K562 (cell line): ENCODE results near the gene SERPINA5. TPM values are rescaled to one million over a fixed set of nuclear protein-coding genes. Genes with fewer than 3 reads are reported as not detected.

Experiments
- ATAC-seq: fragments of 200-7000 bp; cut with Tn5 transposase; 3 replicates; pipeline ENCODE4 v1.9.1; 2020; ENCODE audit warnings: moderate library complexity
- BruUV-seq: library from RNA; stranded (reverse); fragments of 400-500 nt; replicated peaks from 2 replicates; lab custom pipeline; 2021; lab: Mats Ljungman, UMichigan
- CTCF ChIA-PET: fragments of 300-600 bp; formaldehyde crosslinking; extraction: SDS; loops from one replicate; lab custom pipeline; 2021; ENCODE audit warnings: low intra/inter-chr PET ratio; lab: Yijun Ruan, JAX
- POLR2A ChIA-PET: fragments of 300-600, 350-650 bp; sonication (Branson Sonifier 250); formaldehyde crosslinking; extraction: SDS; loops from one replicate; lab custom pipeline; 2021; ENCODE audit warnings: antibody characterized with exemption, inconsistent platforms; lab: Yijun Ruan, JAX
- DNase-seq, 4 experiments: peaks; one replicate each; pipeline versions ENCODE4 v3.0.0 to v3.0.0-alpha.2; 2011 to 2018; ENCODE audit warnings: low spot score in 3 of 4, mixed read lengths in 3 of 4; ENCODE audit errors: extremely low read depth in 1 of 4
- FAIRE-seq: peaks from 2 replicates; lab custom pipeline; 2011; peaks lifted over from hg19 to GRCh38; lab: Jason Lieb, UNC
- H2AFZ ChIP-seq: 2 replicates; pipeline ENCODE4 v1.6.0; 2011; ENCODE audit warnings: low read depth, low read length, control low read depth, inconsistent platforms
- H3K27ac ChIP-seq: fragments of 200-600 bp; 3 replicates; pipeline ENCODE4 v1.8.0; 2011; ENCODE audit warnings: low read depth, mild to moderate bottlenecking, control low read depth, inconsistent platforms, low read length, moderate library complexity, mixed read lengths; ENCODE audit errors: extremely low read depth
- H3K27me3 ChIP-seq, 2 experiments: fragments of 300-600 bp in 1 of 2; 2 replicates in 1 of 2; 3 replicates in 1 of 2; pipeline versions ENCODE4 v1.6.0 to v1.8.0; 2011; ENCODE audit warnings: inconsistent platforms in 2 of 2, low read length in 2 of 2, mild to moderate bottlenecking in 1 of 2, mixed read lengths in 1 of 2, moderate library complexity in 1 of 2; ENCODE audit not compliant: control insufficient read depth in 2 of 2, insufficient read depth in 2 of 2
- H3K36me3 ChIP-seq: fragments of 300-600 bp; 3 replicates; pipeline ENCODE4 v1.8.0; 2011; ENCODE audit warnings: mild to moderate bottlenecking, low read length, inconsistent platforms; ENCODE audit not compliant: control insufficient read depth, insufficient read depth
- H3K4me1 ChIP-seq, 2 experiments: fragments of 200-600 bp in 1 of 2; replicated peaks in 1 of 2; 2 replicates in 1 of 2; 3 replicates in 1 of 2; pipeline versions ENCODE4 v1.5.1 to v1.8.0; 2011; ENCODE audit warnings: inconsistent platforms in 2 of 2, low read length in 2 of 2, mild to moderate bottlenecking in 1 of 2, mixed read lengths in 1 of 2, moderate library complexity in 1 of 2; ENCODE audit not compliant: control insufficient read depth in 2 of 2, insufficient read depth in 2 of 2
- H3K4me2 ChIP-seq: 2 replicates; pipeline ENCODE4 v1.6.1; 2011; ENCODE audit warnings: low read length, control low read depth, inconsistent platforms, mixed read lengths; ENCODE audit not compliant: insufficient read depth
- H3K4me3 ChIP-seq: fragments of 200-600 bp; sonication (generic), shearing (Covaris generic); 2 replicates; pipeline ENCODE4 v1.5.1; 2016; ENCODE audit warnings: control low read depth, inconsistent platforms
- H3K79me2 ChIP-seq: fragments of 200-600 bp; 3 replicates; pipeline ENCODE4 v1.8.0; 2011; ENCODE audit warnings: low read length, inconsistent platforms; ENCODE audit not compliant: control insufficient read depth, insufficient read depth
- H3K9ac ChIP-seq, 2 experiments: 2 replicates each; pipeline versions ENCODE4 v1.6.0 to v1.6.1; 2011; ENCODE audit warnings: low read depth in 2 of 2, low read length in 2 of 2, control low read depth in 1 of 2, inconsistent platforms in 1 of 2, mild to moderate bottlenecking in 1 of 2, mixed read lengths in 1 of 2; ENCODE audit not compliant: insufficient read depth in 1 of 2
- H3K9me1 ChIP-seq: one replicate; pipeline ENCODE4 v1.6.0; 2011; ENCODE audit warnings: inconsistent platforms, mild to moderate bottlenecking, low read length, moderate library complexity; ENCODE audit not compliant: control insufficient read depth, insufficient read depth
- H3K9me3 ChIP-seq: replicated peaks from 2 replicates; pipeline ENCODE4 v1.5.1; 2011; ENCODE audit warnings: low read depth, low read length, inconsistent platforms; ENCODE audit not compliant: control insufficient read depth, insufficient read depth
- H4K20me1 ChIP-seq: replicated peaks from 2 replicates; pipeline ENCODE4 v1.6.1; 2011; ENCODE audit warnings: low read length, inconsistent platforms, mixed read lengths; ENCODE audit not compliant: control insufficient read depth, insufficient read depth
- CC2D1A ChIP-seq: fragments of 450-650 bp; IDR thresholded peaks from 2 replicates; pipeline ENCODE4 v1.6.1; 2017; ENCODE audit warnings: mild to moderate bottlenecking
- CHCHD3 ChIP-seq: fragments of 250-450 bp; sonication (Bioruptor Pico); IDR thresholded peaks from 2 replicates; pipeline ENCODE4 v2.1.2; 2022; ENCODE audit warnings: mild to moderate bottlenecking
- FOXJ3 ChIP-seq: sonication (generic); formaldehyde crosslinking; IDR thresholded peaks from 2 replicates; pipeline ENCODE4 v1.4.0; 2020; ENCODE audit warnings: mild to moderate bottlenecking, missing genetic modification reagents
- GTF2A2 ChIP-seq: IDR thresholded peaks from 2 replicates; pipeline ENCODE4 v1.6.1; 2016; ENCODE audit warnings: mild to moderate bottlenecking, missing genetic modification characterization, missing compliant biosample characterization
- JUNB ChIP-seq: fragments of 450-650 bp; formaldehyde crosslinking; conservative IDR thresholded peaks from 2 replicates; pipeline ENCODE4 v1.4.0; 2020; ENCODE audit warnings: mild to moderate bottlenecking
- KDM2B ChIP-seq: fragments of 250-450 bp; sonication (Bioruptor Pico); IDR thresholded peaks from 2 replicates; pipeline ENCODE4 v1.8.0; 2021; ENCODE audit warnings: mild to moderate bottlenecking, moderate library complexity
- SMARCC2 ChIP-seq: fragments of 450-650 bp; IDR thresholded peaks from 2 replicates; pipeline ENCODE4 v1.6.1; 2017; ENCODE audit warnings: antibody characterized with exemption, moderate library complexity, mild to moderate bottlenecking, low read depth
- SREBF1 ChIP-seq: fragments of 150-350 bp; IDR thresholded peaks from 2 replicates; pipeline ENCODE4 v1.6.1; 2014; ENCODE audit warnings: antibody characterized with exemption, low read depth, low read length, borderline replicate concordance
- ZKSCAN3 ChIP-seq: fragments of 250-450 bp; sonication (Bioruptor Pico); IDR thresholded peaks from 2 replicates; pipeline ENCODE4 v1.4.0; 2020
- ZNF253 ChIP-seq: fragments of 250-450 bp; sonication (Bioruptor Pico); conservative IDR thresholded peaks from 2 replicates; pipeline ENCODE4 v1.6.1; 2021; ENCODE audit warnings: mild to moderate bottlenecking
- WGBS: fragments of 100-300 bp; shearing (Covaris generic); methylation state at CpG from one replicate; pipeline ENCODE4 v1.1.6; 2016; ENCODE audit warnings: low coverage, mixed read lengths; ENCODE audit not compliant: insufficient coverage; ENCODE audit errors: missing lambda C conversion rate; 5-methylcytosine and 5-hydroxymethylcytosine counted together
- in situ Hi-C: fragments of 300-500 bp; cut with MboI; formaldehyde crosslinking; loops from 4 replicates; pipeline ENCODE4 v1.15.0; 2018; ENCODE audit warnings: inconsistent platforms, mixed read lengths
- intact Hi-C: fragments of 100-400 bp; cut with micrococcal nuclease; formaldehyde crosslinking; loops from 2 replicates; pipeline ENCODE4 v1.14.2; 2022
- polyA plus RNA-seq, 8 experiments: library from polyadenylated mRNA; depleted of rRNA in 4 of 8; stranded (reverse) in 5 of 8; unstranded in 3 of 8; fragments of >200 nt; fragmentation: Nextera tagmentation in 2 of 8; fragmentation: Illumina TruSeq in 1 of 8; extraction: Ambion mirVana in 2 of 8; extraction: Trizol in 1 of 8; gene quantifications; 2 replicates each; pipeline versions ENCODE4 v1.2.1 to v1.2.3, GENCODE V29; 2011 to 2014; ENCODE audit warnings: inconsistent platforms in 1 of 8, missing spikeins in 1 of 8
- total RNA-seq, 7 experiments: library from RNA; depleted of rRNA in 6 of 7; stranded (reverse); fragments of >200 nt in 6 of 7; fragmentation: Illumina TruSeq in 2 of 7; extraction: Trizol in 2 of 7; gene quantifications; 2 replicates each; pipeline versions ENCODE4 v1.2.1 to v1.2.3, GENCODE V29; 2011 to 2021; ENCODE audit warnings: low replicate concordance in 1 of 7
- TF ChIP-seq, protein P1 (sequence below): fragments of 450-650 bp; formaldehyde crosslinking; IDR thresholded peaks from 2 replicates; pipeline ENCODE4 v1.4.0; 2020; ENCODE audit warnings: mild to moderate bottlenecking, mixed read lengths
- TF ChIP-seq, protein P2 (sequence below): fragments of 450-650 bp; IDR thresholded peaks from 2 replicates; pipeline ENCODE4 v1.6.1; 2016; ENCODE audit warnings: low read depth

SERPINA5 gene
- total and polyA plus RNA-seq, 9 of the 15 experiments (the other 6 are each of a cell fraction or from before 2014, with no cell fraction given), result 0.38 TPM; not detected in 8

DNA sequence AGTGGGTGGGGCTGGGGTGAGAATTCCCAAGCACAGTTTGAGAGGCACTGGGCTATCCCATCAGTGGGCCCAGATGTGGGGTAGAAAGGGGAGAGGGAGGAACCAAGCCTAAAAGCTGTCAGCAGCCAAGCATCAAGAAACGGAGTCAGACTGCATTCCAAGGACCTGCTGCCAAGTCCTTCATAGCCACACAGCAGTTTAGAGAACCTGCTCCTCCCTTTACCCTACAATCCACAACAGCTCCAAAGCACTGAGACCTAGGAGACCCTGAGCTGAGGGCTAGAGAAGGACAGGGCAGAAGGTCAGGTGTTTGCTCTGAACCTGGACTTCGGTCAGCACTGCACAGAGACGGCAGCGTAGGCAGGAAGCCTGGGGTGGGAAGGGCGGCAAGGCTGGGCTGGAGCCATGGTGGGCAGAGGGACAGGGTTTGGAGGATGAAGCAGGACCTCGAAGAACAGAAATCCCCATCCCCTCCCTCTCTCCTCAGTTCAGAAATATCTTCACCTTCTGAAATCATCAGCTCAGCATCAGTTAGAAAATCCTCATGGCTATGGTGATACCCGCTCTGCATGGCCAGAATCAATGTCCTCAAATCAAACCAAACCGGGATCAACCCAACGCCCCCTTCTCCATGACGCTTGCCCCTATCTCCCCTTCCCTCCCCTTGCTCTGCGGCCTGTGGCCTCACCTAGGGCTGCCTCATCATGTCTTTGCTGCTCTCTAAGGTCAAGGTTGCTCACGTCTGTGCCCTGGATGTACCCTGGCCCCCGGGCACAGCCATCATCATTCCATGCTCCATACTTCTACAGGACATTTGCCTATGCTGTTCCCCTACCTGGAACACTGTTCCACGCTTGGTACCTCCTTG, 32.9 kb upstream of the SERPINA5 start:
- TF ChIP-seq, protein P1, sequence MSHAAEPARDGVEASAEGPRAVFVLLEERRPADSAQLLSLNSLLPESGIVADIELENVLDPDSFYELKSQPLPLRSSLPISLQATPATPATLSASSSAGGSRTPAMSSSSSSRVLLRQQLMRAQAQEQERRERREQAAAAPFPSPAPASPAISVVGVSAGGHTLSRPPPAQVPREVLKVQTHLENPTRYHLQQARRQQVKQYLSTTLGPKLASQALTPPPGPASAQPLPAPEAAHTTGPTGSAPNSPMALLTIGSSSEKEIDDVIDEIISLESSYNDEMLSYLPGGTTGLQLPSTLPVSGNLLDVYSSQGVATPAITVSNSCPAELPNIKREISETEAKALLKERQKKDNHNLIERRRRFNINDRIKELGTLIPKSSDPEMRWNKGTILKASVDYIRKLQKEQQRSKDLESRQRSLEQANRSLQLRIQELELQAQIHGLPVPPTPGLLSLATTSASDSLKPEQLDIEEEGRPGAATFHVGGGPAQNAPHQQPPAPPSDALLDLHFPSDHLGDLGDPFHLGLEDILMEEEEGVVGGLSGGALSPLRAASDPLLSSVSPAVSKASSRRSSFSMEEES (CRISPR knock-in tag), result no peak
- no peak for TF ChIP-seq CHCHD3 (CRISPR knock-in tag)
- TF ChIP-seq JUNB (CRISPR knock-in tag), result no peak
- no peak for TF ChIP-seq CC2D1A
- no peak for TF ChIP-seq SMARCC2
- TF ChIP-seq, protein P2, sequence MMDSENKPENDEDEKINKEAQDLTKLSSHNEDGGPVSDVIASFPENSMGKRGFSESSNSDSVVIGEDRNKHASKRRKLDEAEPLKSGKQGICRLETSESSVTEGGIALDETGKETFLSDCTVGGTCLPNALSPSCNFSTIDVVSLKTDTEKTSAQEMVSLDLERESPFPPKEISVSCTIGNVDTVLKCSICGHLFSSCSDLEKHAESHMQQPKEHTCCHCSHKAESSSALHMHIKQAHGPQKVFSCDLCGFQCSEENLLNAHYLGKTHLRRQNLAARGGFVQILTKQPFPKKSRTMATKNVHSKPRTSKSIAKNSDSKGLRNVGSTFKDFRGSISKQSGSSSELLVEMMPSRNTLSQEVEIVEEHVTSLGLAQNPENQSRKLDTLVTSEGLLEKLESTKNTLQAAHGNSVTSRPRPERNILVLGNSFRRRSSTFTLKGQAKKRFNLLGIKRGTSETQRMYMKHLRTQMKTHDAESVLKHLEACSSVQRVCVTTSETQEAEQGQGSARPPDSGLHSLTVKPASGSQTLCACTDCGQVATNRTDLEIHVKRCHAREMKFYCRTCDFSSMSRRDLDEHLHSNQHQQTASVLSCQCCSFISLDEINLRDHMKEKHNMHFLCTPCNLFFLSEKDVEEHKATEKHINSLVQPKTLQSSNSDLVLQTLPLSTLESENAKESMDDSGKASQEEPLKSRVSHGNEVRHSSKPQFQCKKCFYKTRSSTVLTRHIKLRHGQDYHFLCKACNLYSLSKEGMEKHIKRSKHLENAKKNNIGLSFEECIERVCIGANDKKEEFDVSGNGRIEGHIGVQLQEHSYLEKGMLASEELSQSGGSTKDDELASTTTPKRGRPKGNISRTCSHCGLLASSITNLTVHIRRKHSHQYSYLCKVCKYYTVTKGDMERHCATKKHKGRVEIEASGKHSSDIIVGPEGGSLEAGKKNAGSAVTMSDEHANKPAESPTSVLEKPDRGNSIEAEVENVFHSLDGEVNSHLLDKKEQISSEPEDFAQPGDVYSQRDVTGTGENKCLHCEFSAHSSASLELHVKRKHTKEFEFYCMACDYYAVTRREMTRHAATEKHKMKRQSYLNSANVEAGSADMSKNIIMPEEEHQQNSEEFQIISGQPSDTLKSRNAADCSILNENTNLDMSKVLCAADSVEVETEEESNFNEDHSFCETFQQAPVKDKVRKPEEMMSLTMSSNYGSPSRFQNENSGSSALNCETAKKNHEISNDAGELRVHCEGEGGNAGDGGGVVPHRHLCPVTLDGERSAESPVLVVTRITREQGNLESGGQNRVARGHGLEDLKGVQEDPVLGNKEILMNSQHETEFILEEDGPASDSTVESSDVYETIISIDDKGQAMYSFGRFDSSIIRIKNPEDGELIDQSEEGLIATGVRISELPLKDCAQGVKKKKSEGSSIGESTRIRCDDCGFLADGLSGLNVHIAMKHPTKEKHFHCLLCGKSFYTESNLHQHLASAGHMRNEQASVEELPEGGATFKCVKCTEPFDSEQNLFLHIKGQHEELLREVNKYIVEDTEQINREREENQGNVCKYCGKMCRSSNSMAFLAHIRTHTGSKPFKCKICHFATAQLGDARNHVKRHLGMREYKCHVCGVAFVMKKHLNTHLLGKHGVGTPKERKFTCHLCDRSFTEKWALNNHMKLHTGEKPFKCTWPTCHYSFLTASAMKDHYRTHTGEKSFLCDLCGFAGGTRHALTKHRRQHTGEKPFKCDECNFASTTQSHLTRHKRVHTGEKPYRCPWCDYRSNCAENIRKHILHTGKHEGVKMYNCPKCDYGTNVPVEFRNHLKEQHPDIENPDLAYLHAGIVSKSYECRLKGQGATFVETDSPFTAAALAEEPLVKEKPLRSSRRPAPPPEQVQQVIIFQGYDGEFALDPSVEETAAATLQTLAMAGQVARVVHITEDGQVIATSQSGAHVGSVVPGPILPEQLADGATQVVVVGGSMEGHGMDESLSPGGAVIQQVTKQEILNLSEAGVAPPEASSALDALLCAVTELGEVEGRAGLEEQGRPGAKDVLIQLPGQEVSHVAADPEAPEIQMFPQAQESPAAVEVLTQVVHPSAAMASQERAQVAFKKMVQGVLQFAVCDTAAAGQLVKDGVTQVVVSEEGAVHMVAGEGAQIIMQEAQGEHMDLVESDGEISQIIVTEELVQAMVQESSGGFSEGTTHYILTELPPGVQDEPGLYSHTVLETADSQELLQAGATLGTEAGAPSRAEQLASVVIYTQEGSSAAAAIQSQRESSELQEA, result no peak
- TF ChIP-seq ZKSCAN3, result no peak
- no peak for TF ChIP-seq GTF2A2 (tag)
- TF ChIP-seq SREBF1, result no peak
- TF ChIP-seq ZNF253 (CRISPR knock-in tag), result no peak
- no peak for TF ChIP-seq KDM2B (CRISPR knock-in tag)
- TF ChIP-seq FOXJ3 (CRISPR knock-in tag), result no peak
- CTCF ChIA-PET, result interaction anchor here (1.4 kb wide), 1 partner anchor 113 kb away, joined by 5 read pairs; no protein-coding TSS in a partner anchor
- no peak overlapping the region for H3K4me2 ChIP-seq
- ATAC-seq (no peak), FAIRE-seq (no peak), DNase-seq (no peak)
- in situ Hi-C loops (no loop called here), intact Hi-C loops (no loop called here)
- no peak overlapping the region for H3K4me3 ChIP-seq
- H2AFZ ChIP-seq, result no peak overlapping the region
- H3K27ac ChIP-seq, result no peak overlapping the region
- no peaks in the 10 kb centered on the region for H3K9me3 ChIP-seq
- no peak overlapping the region for H3K9ac ChIP-seq
- 0% methylated on average over 11 of the region's 14 CpGs for WGBS
- H4K20me1 ChIP-seq, result no peaks in the 10 kb centered on the region
- no peaks in the 10 kb centered on the region for H3K9me1 ChIP-seq
- POLR2A ChIA-PET, result interaction anchor here (0.6 kb wide), 1 partner anchor 13 kb away, joined by 3 read pairs; no protein-coding TSS in a partner anchor
- no peaks in the 10 kb centered on the region for H3K27me3 ChIP-seq
- H3K79me2 ChIP-seq, result no peaks in the 10 kb centered on the region
- no peaks in the 10 kb centered on the region for H3K36me3 ChIP-seq
- H3K4me1 ChIP-seq, result no peaks in the 10 kb centered on the region
- BruUV-seq, result no TSS peak
